OCI-LY1 (cell line): ENCODE measurements around the gene WDR31.

Experiments
- H2AFZ ChIP-seq: fragments of 200-600 bp; sonication (generic), shearing (Covaris generic); 2 replicates; pipeline ENCODE4 v1.6.0; 2014; ENCODE audit warnings: antibody characterized with exemption, mild to moderate bottlenecking, low read length
- H3F3A ChIP-seq: fragments of 200-600 bp; sonication (generic), shearing (Covaris generic); 2 replicates; pipeline ENCODE4 v1.6.0; 2014; ENCODE audit warnings: mild to moderate bottlenecking, antibody characterized with exemption, low read length, moderate library complexity; ENCODE audit not compliant: insufficient read depth
- H3K27ac ChIP-seq: fragments of 200-600 bp; sonication (generic); 2 replicates; pipeline ENCODE4 v1.5.1; 2014; ENCODE audit warnings: low read length, mixed run types, mild to moderate bottlenecking, low read depth; ENCODE audit not compliant: poor library complexity, severe bottlenecking
- H3K27me3 ChIP-seq: fragments of 200-600 bp; sonication (generic); 2 replicates; pipeline ENCODE4 v1.6.0; 2014; ENCODE audit warnings: antibody characterized with exemption, mild to moderate bottlenecking, low read length, moderate library complexity; ENCODE audit not compliant: insufficient read depth
- H3K36me3 ChIP-seq: fragments of 200-600 bp; sonication (generic); 2 replicates; pipeline ENCODE4 v1.6.1; 2014; ENCODE audit warnings: mild to moderate bottlenecking, antibody characterized with exemption, low read length, moderate library complexity, mixed read lengths; ENCODE audit not compliant: insufficient read depth
- H3K4me1 ChIP-seq: fragments of 200-600 bp; sonication (generic); 2 replicates; pipeline ENCODE4 v1.5.1; 2014; ENCODE audit warnings: mild to moderate bottlenecking, low read length, moderate library complexity; ENCODE audit not compliant: insufficient read depth, severe bottlenecking
- H3K4me2 ChIP-seq: fragments of 200-600 bp; sonication (generic), shearing (Covaris generic); 2 replicates; pipeline ENCODE4 v1.6.1; 2014; ENCODE audit warnings: low read length
- H3K4me3 ChIP-seq: fragments of 200-600 bp; sonication (generic); 2 replicates; pipeline ENCODE4 v1.5.1; 2014; ENCODE audit warnings: low read length, low read depth, mild to moderate bottlenecking, mixed read lengths; ENCODE audit not compliant: poor library complexity, severe bottlenecking
- H3K79me2 ChIP-seq: fragments of 200-600 bp; shearing (Covaris generic); 2 replicates; pipeline ENCODE4 v1.6.1; 2016; ENCODE audit warnings: mixed run types, low read length, mixed read lengths; ENCODE audit not compliant: insufficient read depth
- H3K9ac ChIP-seq: fragments of 200-600 bp; sonication (generic), shearing (Covaris generic); 2 replicates; pipeline ENCODE4 v1.6.1; 2014; ENCODE audit warnings: mild to moderate bottlenecking, low read length, mixed read lengths
- H3K9me2 ChIP-seq: fragments of 200-600 bp; sonication (generic), shearing (Covaris generic); 2 replicates; pipeline ENCODE4 v1.6.1; 2014; ENCODE audit warnings: low read depth, mild to moderate bottlenecking, low read length, mixed read lengths
- H3K9me3 ChIP-seq: fragments of 200-600 bp; shearing (Covaris generic); 2 replicates; pipeline ENCODE4 v1.6.1; 2014; ENCODE audit warnings: low read length, mixed read lengths
- H4K20me1 ChIP-seq: fragments of 200-600 bp; sonication (generic), shearing (Covaris generic); 2 replicates; pipeline ENCODE4 v1.6.0; 2016; ENCODE audit warnings: mild to moderate bottlenecking, low read length; ENCODE audit not compliant: insufficient read depth
- CTCF ChIP-seq: fragments of 200-600 bp; sonication (generic), shearing (Covaris generic); IDR thresholded peaks from 2 replicates; pipeline ENCODE4 v1.5.1; 2017; ENCODE audit warnings: mild to moderate bottlenecking, antibody characterized with exemption, low read length, moderate library complexity, mixed read lengths
- EZH2 ChIP-seq: fragments of 200-600 bp; sonication (generic), shearing (Covaris generic); IDR thresholded peaks from 2 replicates; pipeline ENCODE4 v1.8.0; 2017; ENCODE audit warnings: borderline replicate concordance, mixed run types, mild to moderate bottlenecking, antibody characterized with exemption, low read length, moderate library complexity, mixed read lengths

Gene WDR31

DNA sequence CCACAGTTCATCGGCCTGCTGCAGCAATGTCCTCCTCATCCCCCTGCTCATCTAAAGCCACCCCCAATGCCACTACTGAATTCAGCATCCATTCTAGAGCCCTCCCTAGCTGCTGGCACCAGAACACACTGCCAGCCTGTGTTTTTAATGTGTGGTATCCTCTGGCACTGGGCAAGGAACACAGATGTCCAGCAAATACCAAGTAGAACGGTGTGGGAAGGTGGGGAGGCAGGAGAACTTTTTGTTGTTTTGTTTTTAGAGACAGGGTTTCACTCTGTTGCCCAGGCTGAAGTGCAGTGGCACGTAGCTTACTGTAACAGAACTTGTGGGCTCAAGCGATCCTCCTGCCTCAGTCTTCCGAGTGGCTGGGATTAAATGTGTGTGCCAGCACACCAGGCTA is 32.0 kb upstream of the WDR31 start:
- Histone ChIP-seq H3K9me3 (no peaks in the 10 kb centered on the region), H3K9ac (no peak overlapping the region), H3F3A (no peaks in the 10 kb centered on the region), H3K36me3 (peaks cover 36% of the 10 kb centered on the region), H3K4me1 (peaks cover 9% of the 10 kb centered on the region), H3K4me3 (no peak overlapping the region), H3K27me3 (no peaks in the 10 kb centered on the region), H2AFZ (no peak overlapping the region), H4K20me1 (no peaks in the 10 kb centered on the region), H3K79me2 (no peaks in the 10 kb centered on the region), H3K4me2 (no peak overlapping the region), H3K9me2 (no peaks in the 10 kb centered on the region), H3K27ac (no peak overlapping the region)
- TF ChIP-seq CTCF = no peak
- no peak for TF ChIP-seq EZH2

DNA sequence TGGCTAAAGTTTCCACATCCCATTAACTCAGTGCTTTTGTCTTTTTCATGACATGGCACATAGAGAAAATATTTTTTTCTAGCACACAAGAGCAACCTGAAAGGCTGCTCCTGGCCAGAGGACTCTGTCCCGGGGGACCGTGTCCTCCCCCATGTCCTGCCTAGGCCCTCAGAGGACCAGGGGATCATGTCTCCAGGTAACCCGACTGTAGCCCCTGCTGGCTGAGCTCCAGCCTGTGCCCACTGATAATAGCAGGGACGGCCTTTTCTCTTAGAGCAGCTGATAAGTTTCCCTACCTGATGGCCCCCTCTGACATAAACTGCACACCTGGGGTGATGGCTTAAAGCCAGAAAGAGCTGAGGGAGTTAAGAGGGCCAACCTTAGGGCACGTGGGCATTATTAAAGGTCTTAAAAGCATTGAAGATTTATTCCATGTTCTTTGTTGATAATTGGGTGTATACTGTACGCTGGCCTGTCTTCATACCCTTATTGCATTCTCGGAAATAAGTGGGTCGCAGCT is 30.8 kb upstream of the WDR31 start:
- H4K20me1 ChIP-seq = no peaks in the 10 kb centered on the region
- no peak overlapping the region for H3K27ac ChIP-seq
- peaks cover 36% of the 10 kb centered on the region for H3K36me3 ChIP-seq
- H2AFZ ChIP-seq = no peak overlapping the region
- no peaks in the 10 kb centered on the region for H3K9me2 ChIP-seq
- H3F3A ChIP-seq = no peaks in the 10 kb centered on the region
- H3K4me3 ChIP-seq = no peak overlapping the region
- H3K79me2 ChIP-seq = no peaks in the 10 kb centered on the region
- H3K27me3 ChIP-seq = no peaks in the 10 kb centered on the region
- H3K4me2 ChIP-seq = no peak overlapping the region
- H3K4me1 ChIP-seq = peaks cover 6% of the 10 kb centered on the region
- H3K9ac ChIP-seq = no peak overlapping the region
- TF ChIP-seq CTCF (no peak), EZH2 (no peak)
- H3K9me3 ChIP-seq = no peaks in the 10 kb centered on the region

DNA sequence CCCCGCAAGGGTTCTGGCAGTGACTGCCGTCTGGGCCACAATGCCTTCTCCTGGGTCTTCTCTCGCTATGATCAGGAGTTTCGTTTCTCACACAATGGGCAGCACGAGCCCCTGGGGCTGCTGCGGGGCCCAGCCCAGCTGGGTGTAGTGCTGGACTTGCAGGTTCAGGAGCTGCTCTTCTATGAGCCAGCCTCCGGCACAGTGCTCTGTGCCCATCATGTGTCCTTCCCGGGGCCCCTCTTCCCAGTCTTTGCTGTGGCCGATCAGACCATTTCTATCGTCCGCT is 29.7 kb upstream of the WDR31 start:
- H3K4me3 ChIP-seq = no peak overlapping the region
- H3K4me2 ChIP-seq = no peak overlapping the region
- no peak overlapping the region for H2AFZ ChIP-seq
- TF ChIP-seq CTCF = no peak
- TF ChIP-seq EZH2 = no peak
- no peaks in the 10 kb centered on the region for H3K9me3 ChIP-seq
- no peaks in the 10 kb centered on the region for H3K9me2 ChIP-seq
- no peak overlapping the region for H3K9ac ChIP-seq
- H3K4me1 ChIP-seq = no peaks in the 10 kb centered on the region
- no peaks in the 10 kb centered on the region for H3F3A ChIP-seq
- H3K27me3 ChIP-seq = no peaks in the 10 kb centered on the region
- H3K79me2 ChIP-seq = no peaks in the 10 kb centered on the region
- peaks cover 28% of the 10 kb centered on the region for H3K36me3 ChIP-seq
- H3K27ac ChIP-seq = no peak overlapping the region
- H4K20me1 ChIP-seq = no peaks in the 10 kb centered on the region
